Thyroid gland (tissue), 4 donors: ENCODE measurements around the gene LSP1. TPM values are rescaled to one million over a fixed set of nuclear protein-coding genes. Genes with fewer than 3 reads are reported as not detected.

ENCODE experiments used
- DNase-seq, 2 donors: peaks; one replicate each; pipeline ENCODE4 v3.0.0-alpha.2; 2019
- H3K27ac ChIP-seq, 3 donors: fragments of 200-600 bp; sonication (generic); 1 replicate in 2 of 3; 2 replicates in 1 of 3; pipeline ENCODE4 v1.5.1; 2016 to 2019; ENCODE audit warnings: mild to moderate bottlenecking in 1 of 3, moderate library complexity in 1 of 3
- H3K27me3 ChIP-seq: fragments of 200-600 bp; sonication (generic); one replicate; pipeline ENCODE4 v1.5.1; 2019
- H3K36me3 ChIP-seq, 2 donors: fragments of 200-600 bp; sonication (generic); one replicate each; pipeline ENCODE4 v1.5.1; 2016 to 2019
- H3K4me1 ChIP-seq, 2 donors: fragments of 200-600 bp; sonication (generic); one replicate each; pipeline ENCODE4 v1.5.1; 2017 to 2019
- H3K4me3 ChIP-seq, 3 donors: fragments of 200-600 bp; sonication (generic); replicated peaks in 1 of 3; 1 replicate in 2 of 3; 2 replicates in 1 of 3; pipeline ENCODE4 v1.5.1; 2016; ENCODE audit warnings: mild to moderate bottlenecking in 1 of 3
- H3K9me3 ChIP-seq: fragments of 200-600 bp; sonication (generic); one replicate; pipeline ENCODE4 v1.5.1; 2017
- POLR2A ChIP-seq, 2 donors: fragments of 450-650 bp; IDR thresholded peaks; one replicate each; pipeline ENCODE4 v1.6.1; 2017; ENCODE audit warnings: antibody characterized with exemption in 2 of 2, mild to moderate bottlenecking in 2 of 2, moderate library complexity in 1 of 2
- WGBS, 2 donors: methylation state at CpG; one replicate each; pipeline ENCODE4 v1.1.5; 2017; 5-methylcytosine and 5-hydroxymethylcytosine counted together
- intact Hi-C: fragments of 100-400 bp; cut with DNase I; formaldehyde crosslinking; loops from one replicate; pipeline ENCODE4 v1.15.1; 2023
- total RNA-seq, 4 donors: library from RNA; depleted of rRNA; stranded (reverse); fragments of >200 nt; gene quantifications; one replicate each; pipeline ENCODE4 v1.2.3, GENCODE V29; 2016
- TF ChIP-seq, protein P1 (sequence below), 6 experiments: fragments of 200-600 bp in 3 of 6; fragments of 450-650 bp in 3 of 6; sonication (generic) in 3 of 6; IDR thresholded peaks; one replicate each; pipeline ENCODE4 v1.5.1; 2016 to 2019; ENCODE audit warnings: antibody characterized with exemption in 6 of 6, mild to moderate bottlenecking in 2 of 6, inconsistent platforms in 1 of 6, moderate library complexity in 1 of 6

LSP1 gene
- total RNA-seq, 4 donors from 2014 or later = 6.7 to 26.1 (median 10.5) TPM

DNA sequence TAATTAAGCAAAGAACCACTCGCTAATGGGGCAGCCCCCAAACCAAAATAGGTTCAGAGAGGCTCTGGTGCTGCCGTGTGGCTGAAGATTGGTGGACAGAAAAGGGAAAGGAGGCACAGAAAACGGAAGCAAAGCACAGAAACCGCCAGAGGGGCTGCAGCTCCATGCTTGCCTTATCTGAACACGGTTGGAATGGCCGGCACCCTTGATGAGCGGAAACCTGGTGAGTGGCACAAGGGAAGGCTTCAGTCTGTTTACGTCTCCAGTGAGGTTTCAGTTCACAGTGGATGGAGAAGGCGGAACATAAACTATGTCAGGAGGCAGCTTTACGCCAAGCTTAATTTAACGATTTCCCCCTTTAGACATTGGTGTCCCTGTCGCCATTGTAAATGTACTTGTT is 44.0 kb downstream of the LSP1 start:
- TF ChIP-seq, protein P1, sequence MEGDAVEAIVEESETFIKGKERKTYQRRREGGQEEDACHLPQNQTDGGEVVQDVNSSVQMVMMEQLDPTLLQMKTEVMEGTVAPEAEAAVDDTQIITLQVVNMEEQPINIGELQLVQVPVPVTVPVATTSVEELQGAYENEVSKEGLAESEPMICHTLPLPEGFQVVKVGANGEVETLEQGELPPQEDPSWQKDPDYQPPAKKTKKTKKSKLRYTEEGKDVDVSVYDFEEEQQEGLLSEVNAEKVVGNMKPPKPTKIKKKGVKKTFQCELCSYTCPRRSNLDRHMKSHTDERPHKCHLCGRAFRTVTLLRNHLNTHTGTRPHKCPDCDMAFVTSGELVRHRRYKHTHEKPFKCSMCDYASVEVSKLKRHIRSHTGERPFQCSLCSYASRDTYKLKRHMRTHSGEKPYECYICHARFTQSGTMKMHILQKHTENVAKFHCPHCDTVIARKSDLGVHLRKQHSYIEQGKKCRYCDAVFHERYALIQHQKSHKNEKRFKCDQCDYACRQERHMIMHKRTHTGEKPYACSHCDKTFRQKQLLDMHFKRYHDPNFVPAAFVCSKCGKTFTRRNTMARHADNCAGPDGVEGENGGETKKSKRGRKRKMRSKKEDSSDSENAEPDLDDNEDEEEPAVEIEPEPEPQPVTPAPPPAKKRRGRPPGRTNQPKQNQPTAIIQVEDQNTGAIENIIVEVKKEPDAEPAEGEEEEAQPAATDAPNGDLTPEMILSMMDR (IDR thresholded peaks at IDR 0.05) = no peak
- TF ChIP-seq POLR2A (IDR thresholded peaks at IDR 0.05) = no peak
- no peaks in the 10 kb centered on the region for H3K27me3 ChIP-seq
- H3K27ac ChIP-seq = no peak overlapping the region
- no peaks in the 10 kb centered on the region for H3K4me1 ChIP-seq
- DNase-seq = no peak
- 80 to 81% methylated on average over 12 of the region's 12 CpGs for WGBS, 2 donors
- intact Hi-C loops = no loop called here
- no peaks in the 10 kb centered on the region for H3K9me3 ChIP-seq
- H3K4me3 ChIP-seq = no peak overlapping the region
- H3K36me3 ChIP-seq = no peaks in the 10 kb centered on the region

DNA sequence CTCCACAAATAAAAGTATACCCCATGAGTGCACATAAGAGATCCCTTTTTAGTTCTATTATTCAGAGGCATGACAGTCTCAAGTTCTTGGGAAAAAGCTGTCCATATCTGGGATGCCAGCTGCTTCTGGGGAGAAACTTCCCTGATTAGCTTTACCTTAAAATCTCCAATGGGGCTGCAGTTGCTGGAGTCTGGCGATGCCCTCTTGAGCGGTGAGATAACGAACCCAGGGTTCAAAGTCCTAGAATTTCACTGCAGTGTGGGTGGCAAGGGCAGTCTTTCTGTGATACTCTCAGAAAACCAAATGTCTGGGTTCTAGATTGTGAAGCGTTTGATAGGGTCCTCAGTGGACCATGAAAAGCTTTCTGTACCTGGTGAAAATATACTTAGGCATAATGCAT is 46.2 kb downstream of the LSP1 start:
- intact Hi-C loops = no loop called here
- DNase-seq = no peak
- H3K27me3 ChIP-seq = no peaks in the 10 kb centered on the region
- H3K4me1 ChIP-seq = no peaks in the 10 kb centered on the region
- no peak overlapping the region for H3K27ac ChIP-seq
- TF ChIP-seq, protein P1 (IDR thresholded peaks at IDR 0.05) = no peak
- no peak for TF ChIP-seq POLR2A (IDR thresholded peaks at IDR 0.05)
- no peaks in the 10 kb centered on the region for H3K9me3 ChIP-seq
- WGBS, 2 donors = 88 to 94% methylated on average over 4 of the region's 4 CpGs
- H3K4me3 ChIP-seq = no peak overlapping the region
- H3K36me3 ChIP-seq = no peaks in the 10 kb centered on the region

GRCh38 chr11:1899686-1900085 is 46.8 kb downstream of the LSP1 start:
- TF ChIP-seq, protein P1 (IDR thresholded peaks at IDR 0.05) = no peak
- TF ChIP-seq POLR2A (IDR thresholded peaks at IDR 0.05) = no peak
- Histone ChIP-seq H3K4me3 (no peak overlapping the region), H3K4me1 (no peaks in the 10 kb centered on the region), H3K27ac (no peak overlapping the region), H3K36me3 (no peaks in the 10 kb centered on the region), H3K27me3 (no peaks in the 10 kb centered on the region), H3K9me3 (no peaks in the 10 kb centered on the region)
- WGBS, 2 donors = 85 to 86% methylated on average over 5 of the region's 5 CpGs
- intact Hi-C loops = no loop called here
- no peak for DNase-seq

- no peak overlapping the region for H3K27ac ChIP-seq
- H3K4me3 ChIP-seq = no peak overlapping the region
- H3K9me3 ChIP-seq = no peaks in the 10 kb centered on the region
- TF ChIP-seq POLR2A (IDR thresholded peaks at IDR 0.05) = no peak
- TF ChIP-seq, protein P1 (IDR thresholded peaks at IDR 0.05) = no peak
- H3K27me3 ChIP-seq = no peaks in the 10 kb centered on the region
- H3K36me3 ChIP-seq = no peaks in the 10 kb centered on the region
- no peaks in the 10 kb centered on the region for H3K4me1 ChIP-seq
- intact Hi-C loops = no loop called here
- DNase-seq = no peak
- WGBS, 2 donors = 35 to 40% methylated on average over 5 of the region's 5 CpGs
These were observed 53.3 kb downstream of the LSP1 start for GRCh38 chr11:1906181-1906580.

DNA sequence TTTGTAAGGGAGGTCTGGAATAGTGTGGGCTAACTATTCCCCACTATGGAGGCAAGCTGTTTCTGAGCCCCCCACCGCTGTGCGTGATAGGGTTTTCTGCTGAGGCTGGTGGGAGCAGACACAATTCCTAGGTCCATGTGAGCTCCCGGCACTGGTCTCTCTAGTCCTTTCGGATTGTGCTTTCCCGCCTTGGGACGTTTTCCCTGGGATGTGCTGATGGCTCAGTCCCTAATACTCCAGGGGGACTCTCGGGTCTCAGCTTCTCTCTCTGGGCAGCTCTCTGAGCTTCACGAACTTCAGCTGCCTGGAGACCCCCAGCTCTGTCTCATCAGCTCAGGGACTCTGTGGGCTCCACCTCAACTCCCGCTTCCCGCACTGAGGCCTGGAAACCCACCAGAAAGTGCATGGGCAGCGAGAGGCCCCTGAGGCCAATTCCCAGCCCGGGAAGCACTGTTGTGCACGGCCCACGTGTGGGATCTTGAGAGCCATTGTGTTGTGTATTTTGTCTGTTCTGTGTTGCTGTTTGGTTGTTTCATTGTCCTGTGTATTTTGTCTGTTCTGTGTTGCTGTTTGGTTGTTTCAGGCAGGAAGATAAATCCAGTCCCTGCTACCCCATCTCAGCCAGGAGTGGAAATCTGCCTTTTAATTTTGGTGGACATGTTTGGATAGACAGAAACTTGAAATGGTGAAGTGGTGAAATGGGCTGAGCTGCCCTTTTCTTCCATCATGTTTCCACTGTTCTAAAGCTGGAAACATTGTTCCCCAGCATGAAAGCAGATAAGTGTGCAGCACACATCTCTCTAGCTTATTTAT is 53.9 kb downstream of the LSP1 start:
- intact Hi-C loops = no loop called here

More for the DNA sequence above, 53.9 kb downstream of the LSP1 start:
- 64 to 66% methylated on average over 11 to 14 of the region's 14 CpGs for whole genome bisulfite sequencing, 2 donors
- TF ChIP-seq POLR2A (IDR thresholded peaks at IDR 0.05) = no peak
- TF ChIP-seq, protein P1 (IDR thresholded peaks at IDR 0.05) = no peak
- Histone ChIP-seq H3K36me3 (no peaks in the 10 kb centered on the region), H3K9me3 (no peaks in the 10 kb centered on the region), H3K27ac (no peak overlapping the region), H3K4me1 (no peaks in the 10 kb centered on the region), H3K4me3 (no peak overlapping the region), H3K27me3 (no peaks in the 10 kb centered on the region)
- DNase-seq = no peak
